Measurements from ENCODE around the gene CDC25B. TPM values are rescaled to one million over a fixed set of nuclear protein-coding genes. Genes with fewer than 3 reads are reported as not detected.

Gene CDC25B
- total and polyA plus RNA-seq, 2 of the 13 experiments (the other 11 are each of a cell fraction or from before 2014, with no cell fraction given): 14.5 to 19.4 TPM

DNA sequence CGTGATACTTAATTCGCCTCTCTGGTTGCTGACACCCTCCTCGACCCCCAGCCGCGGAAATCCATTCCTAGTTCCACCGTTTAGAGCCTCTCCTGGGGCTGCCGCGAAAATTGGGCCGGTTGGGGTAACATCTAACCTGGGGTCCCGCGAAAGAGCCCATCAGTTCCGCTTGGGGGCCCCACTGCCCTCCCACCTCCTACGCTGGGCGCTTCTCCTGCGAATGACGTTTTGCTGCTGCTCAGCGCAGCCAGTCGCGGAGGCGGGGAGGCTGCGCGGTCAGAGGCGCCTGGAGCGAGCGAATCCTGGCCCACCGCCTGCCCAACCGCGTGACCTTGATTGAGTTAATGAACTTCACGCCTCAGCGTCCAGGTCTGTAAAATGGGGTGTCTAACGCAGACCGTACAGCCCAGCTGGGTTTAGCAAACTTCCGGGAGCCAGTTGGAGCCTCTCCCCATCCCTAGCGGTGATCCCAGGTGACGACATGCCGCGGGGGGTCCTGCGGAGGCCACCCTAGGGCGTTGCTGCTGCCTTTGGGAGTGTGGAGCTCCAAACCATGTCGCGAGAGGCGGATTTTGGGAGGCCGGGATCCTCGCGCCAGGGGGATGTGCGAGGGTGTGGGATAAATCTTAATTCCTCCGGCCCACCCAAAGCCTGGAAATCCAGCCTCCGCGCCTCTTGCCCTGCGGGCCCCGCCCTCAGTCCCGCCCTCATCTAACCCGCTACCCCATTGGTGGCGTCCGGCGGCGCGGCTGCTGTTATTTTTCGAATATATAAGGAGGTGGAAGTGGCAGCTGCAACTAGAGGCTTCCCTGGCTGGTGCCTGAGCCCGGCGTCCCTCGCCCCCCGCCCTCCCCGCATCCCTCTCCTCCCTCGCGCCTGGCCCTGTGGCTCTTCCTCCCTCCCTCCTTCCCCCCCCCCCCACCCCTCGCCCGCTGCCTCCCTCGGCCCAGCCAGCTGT, at the start of gene CDC25B (continued):
- TF ChIP-seq, protein P1, sequence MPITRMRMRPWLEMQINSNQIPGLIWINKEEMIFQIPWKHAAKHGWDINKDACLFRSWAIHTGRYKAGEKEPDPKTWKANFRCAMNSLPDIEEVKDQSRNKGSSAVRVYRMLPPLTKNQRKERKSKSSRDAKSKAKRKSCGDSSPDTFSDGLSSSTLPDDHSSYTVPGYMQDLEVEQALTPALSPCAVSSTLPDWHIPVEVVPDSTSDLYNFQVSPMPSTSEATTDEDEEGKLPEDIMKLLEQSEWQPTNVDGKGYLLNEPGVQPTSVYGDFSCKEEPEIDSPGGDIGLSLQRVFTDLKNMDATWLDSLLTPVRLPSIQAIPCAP (CRISPR knock-in tag; IDR thresholded peaks at IDR 0.05; ENCODE audit: low read depth): no peak
- no peak for TF ChIP-seq NCOA5 (CRISPR knock-in tag; IDR thresholded peaks at IDR 0.05)
- TF ChIP-seq ZNF550 (CRISPR knock-in tag; IDR thresholded peaks at IDR 0.05; ENCODE audit: borderline replicate concordance): no peak
- peak; percentile 41; the same call in 1 of the 2 replicates for TF ChIP-seq CREM (IDR thresholded peaks at IDR 0.05)
- TF ChIP-seq CREM (CRISPR knock-in tag; IDR thresholded peaks at IDR 0.05): peak; percentile 32; the same call in 1 of the 2 replicates
- no peak; the same call in 1 of the 2 replicates for TF ChIP-seq ELF4 (CRISPR knock-in tag; IDR thresholded peaks at IDR 0.05; ENCODE audit: borderline replicate concordance)
- peak; percentile 78; the same call in 1 of the 2 replicates for TF ChIP-seq TBX2 (CRISPR knock-in tag; IDR thresholded peaks at IDR 0.05; ENCODE audit: borderline replicate concordance)
- peak; percentile 47; the same call in 1 of the 2 replicates for TF ChIP-seq KAT8 (CRISPR knock-in tag; IDR thresholded peaks at IDR 0.05)
- no peak for TF ChIP-seq GPN1 (CRISPR knock-in tag; IDR thresholded peaks at IDR 0.05; ENCODE audit: borderline replicate concordance)
- peak; percentile 62; the same call in 1 of the 2 replicates for TF ChIP-seq ZKSCAN8 (CRISPR knock-in tag; IDR thresholded peaks at IDR 0.05; ENCODE audit: borderline replicate concordance)
- TF ChIP-seq, protein P2, sequence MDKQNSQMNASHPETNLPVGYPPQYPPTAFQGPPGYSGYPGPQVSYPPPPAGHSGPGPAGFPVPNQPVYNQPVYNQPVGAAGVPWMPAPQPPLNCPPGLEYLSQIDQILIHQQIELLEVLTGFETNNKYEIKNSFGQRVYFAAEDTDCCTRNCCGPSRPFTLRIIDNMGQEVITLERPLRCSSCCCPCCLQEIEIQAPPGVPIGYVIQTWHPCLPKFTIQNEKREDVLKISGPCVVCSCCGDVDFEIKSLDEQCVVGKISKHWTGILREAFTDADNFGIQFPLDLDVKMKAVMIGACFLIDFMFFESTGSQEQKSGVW (CRISPR knock-in tag; IDR thresholded peaks at IDR 0.05; ENCODE audit: borderline replicate concordance): no peak
- TF ChIP-seq NFIB (CRISPR knock-in tag; IDR thresholded peaks at IDR 0.05; ENCODE audit: borderline replicate concordance): no peak
- no peak; the same call in 1 of the 2 replicates for TF ChIP-seq ZNF563 (CRISPR knock-in tag; IDR thresholded peaks at IDR 0.05)
- peak; percentile 92; the same call in 1 of the 2 replicates for TF ChIP-seq ZNF225 (CRISPR knock-in tag; IDR thresholded peaks at IDR 0.05)
- 0 out of 2 replicates have a peak, but pooled peaks have one; percentile 9 for TF ChIP-seq ZNF121 (CRISPR knock-in tag; IDR thresholded peaks at IDR 0.05)
- no peak for TF ChIP-seq KAT7 (CRISPR knock-in tag; IDR thresholded peaks at IDR 0.05; ENCODE audit: borderline replicate concordance)
- TF ChIP-seq, protein P3, sequence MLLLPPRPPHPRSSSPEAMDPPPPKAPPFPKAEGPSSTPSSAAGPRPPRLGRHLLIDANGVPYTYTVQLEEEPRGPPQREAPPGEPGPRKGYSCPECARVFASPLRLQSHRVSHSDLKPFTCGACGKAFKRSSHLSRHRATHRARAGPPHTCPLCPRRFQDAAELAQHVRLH (CRISPR knock-in tag; IDR thresholded peaks at IDR 0.05; ENCODE audit: borderline replicate concordance, low read depth): peak; percentile 72; the same call in 1 of the 2 replicates
- TF ChIP-seq PCBP2 (optimal IDR thresholded peaks at IDR 0.05; ENCODE audit: low read depth, low read length, poor library complexity, severe bottlenecking): peak; percentile 33
- TF ChIP-seq SCMH1 (CRISPR knock-in tag; IDR thresholded peaks at IDR 0.05; ENCODE audit: borderline replicate concordance): no peak
- TF ChIP-seq, protein P4, sequence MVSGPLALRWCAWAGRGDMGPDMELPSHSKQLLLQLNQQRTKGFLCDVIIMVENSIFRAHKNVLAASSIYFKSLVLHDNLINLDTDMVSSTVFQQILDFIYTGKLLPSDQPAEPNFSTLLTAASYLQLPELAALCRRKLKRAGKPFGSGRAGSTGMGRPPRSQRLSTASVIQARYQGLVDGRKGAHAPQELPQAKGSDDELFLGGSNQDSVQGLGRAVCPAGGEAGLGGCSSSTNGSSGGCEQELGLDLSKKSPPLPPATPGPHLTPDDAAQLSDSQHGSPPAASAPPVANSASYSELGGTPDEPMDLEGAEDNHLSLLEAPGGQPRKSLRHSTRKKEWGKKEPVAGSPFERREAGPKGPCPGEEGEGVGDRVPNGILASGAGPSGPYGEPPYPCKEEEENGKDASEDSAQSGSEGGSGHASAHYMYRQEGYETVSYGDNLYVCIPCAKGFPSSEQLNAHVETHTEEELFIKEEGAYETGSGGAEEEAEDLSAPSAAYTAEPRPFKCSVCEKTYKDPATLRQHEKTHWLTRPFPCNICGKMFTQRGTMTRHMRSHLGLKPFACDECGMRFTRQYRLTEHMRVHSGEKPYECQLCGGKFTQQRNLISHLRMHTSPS (CRISPR knock-in tag; IDR thresholded peaks at IDR 0.05; ENCODE audit: low read depth): no peak
- TF ChIP-seq, protein P5, sequence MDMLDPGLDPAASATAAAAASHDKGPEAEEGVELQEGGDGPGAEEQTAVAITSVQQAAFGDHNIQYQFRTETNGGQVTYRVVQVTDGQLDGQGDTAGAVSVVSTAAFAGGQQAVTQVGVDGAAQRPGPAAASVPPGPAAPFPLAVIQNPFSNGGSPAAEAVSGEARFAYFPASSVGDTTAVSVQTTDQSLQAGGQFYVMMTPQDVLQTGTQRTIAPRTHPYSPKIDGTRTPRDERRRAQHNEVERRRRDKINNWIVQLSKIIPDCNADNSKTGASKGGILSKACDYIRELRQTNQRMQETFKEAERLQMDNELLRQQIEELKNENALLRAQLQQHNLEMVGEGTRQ (IDR thresholded peaks at IDR 0.05; ENCODE audit: low read depth, low read length): no peak
- TF ChIP-seq, protein P5 (CRISPR knock-in tag; IDR thresholded peaks at IDR 0.05; ENCODE audit: borderline replicate concordance): 0 out of 2 replicates have a peak, but pooled peaks have one; percentile 20

Data from HepG2 (cell line).